Gastrocnemius medialis (tissue), 4 donors: ENCODE measurements around the gene FXN.

ENCODE experiments used
- POLR2A ChIP-seq, 2 donors: fragments of 450-650 bp; IDR thresholded peaks; one replicate each; pipeline ENCODE4 v1.6.1; 2017; ENCODE audit warnings: antibody characterized with exemption in 2 of 2, mild to moderate bottlenecking in 2 of 2, moderate library complexity in 2 of 2
- TF ChIP-seq, protein P1 (sequence below), 5 experiments: fragments of 450-650 bp in 3 of 5; fragments of 200-600 bp in 2 of 5; sonication (generic) in 2 of 5; IDR thresholded peaks in 4 of 5; conservative IDR thresholded peaks in 1 of 5; 1 replicate in 4 of 5; 2 replicates in 1 of 5; pipeline ENCODE4 v1.5.1; 2016 to 2019; ENCODE audit warnings: antibody characterized with exemption in 5 of 5, mild to moderate bottlenecking in 3 of 5, moderate library complexity in 3 of 5

DNA sequence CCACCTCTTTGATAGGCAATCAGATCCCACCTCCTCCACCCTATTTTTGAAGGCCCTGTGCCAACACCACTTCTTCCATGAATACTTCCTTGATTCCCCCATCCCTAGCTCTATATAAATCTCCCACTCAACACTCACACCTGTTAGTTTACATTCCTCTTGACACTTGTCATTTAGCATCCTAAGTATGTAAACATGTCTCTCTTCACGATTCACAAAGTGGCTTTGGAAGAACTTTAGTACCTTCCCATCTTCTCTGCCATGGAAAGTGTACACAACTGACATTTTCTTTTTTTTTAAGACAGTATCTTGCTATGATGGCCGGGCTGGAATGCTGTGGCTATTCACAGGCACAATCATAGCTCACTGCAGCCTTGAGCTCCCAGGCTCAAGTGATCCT lies 1.5 kb upstream of the FXN start:
- TF ChIP-seq, protein P1, sequence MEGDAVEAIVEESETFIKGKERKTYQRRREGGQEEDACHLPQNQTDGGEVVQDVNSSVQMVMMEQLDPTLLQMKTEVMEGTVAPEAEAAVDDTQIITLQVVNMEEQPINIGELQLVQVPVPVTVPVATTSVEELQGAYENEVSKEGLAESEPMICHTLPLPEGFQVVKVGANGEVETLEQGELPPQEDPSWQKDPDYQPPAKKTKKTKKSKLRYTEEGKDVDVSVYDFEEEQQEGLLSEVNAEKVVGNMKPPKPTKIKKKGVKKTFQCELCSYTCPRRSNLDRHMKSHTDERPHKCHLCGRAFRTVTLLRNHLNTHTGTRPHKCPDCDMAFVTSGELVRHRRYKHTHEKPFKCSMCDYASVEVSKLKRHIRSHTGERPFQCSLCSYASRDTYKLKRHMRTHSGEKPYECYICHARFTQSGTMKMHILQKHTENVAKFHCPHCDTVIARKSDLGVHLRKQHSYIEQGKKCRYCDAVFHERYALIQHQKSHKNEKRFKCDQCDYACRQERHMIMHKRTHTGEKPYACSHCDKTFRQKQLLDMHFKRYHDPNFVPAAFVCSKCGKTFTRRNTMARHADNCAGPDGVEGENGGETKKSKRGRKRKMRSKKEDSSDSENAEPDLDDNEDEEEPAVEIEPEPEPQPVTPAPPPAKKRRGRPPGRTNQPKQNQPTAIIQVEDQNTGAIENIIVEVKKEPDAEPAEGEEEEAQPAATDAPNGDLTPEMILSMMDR (IDR thresholded peaks at IDR 0.05 in 4 of 5, conservative IDR thresholded peaks at IDR 0.05 in 1 of 5), result no peak
- no peak for TF ChIP-seq POLR2A (IDR thresholded peaks at IDR 0.05)
